Right ventricle myocardium inferior (tissue), 1 donor: ENCODE data around the gene CIPC. TPM values are rescaled to one million over a fixed set of nuclear protein-coding genes. Genes with fewer than 3 reads are reported as not detected.
A peak's percentile ranks its signal among the peaks of the same experiment; 100 is the strongest.

Experiments used
- ATAC-seq: fragments of 200-7000 bp; cut with Tn5 transposase; one replicate; pipeline ENCODE4 v1.9.1; 2020; ENCODE audit warnings: mild to moderate bottlenecking, moderate library complexity
- DNase-seq: peaks from one replicate; pipeline ENCODE4 v3.0.0; 2021; ENCODE audit errors: missing footprints
- intact Hi-C: fragments of 100-400 bp; cut with DNase I; formaldehyde crosslinking; loops from one replicate; pipeline ENCODE4 v1.11.0; 2022
- total RNA-seq: library from RNA; stranded (reverse); fragmentation: NEBNext Ultra II Directional; extraction: Animal tissue kit (Norgen Biotek cat#: 25700); gene quantifications from one replicate; pipeline ENCODE4 v1.2.1, GENCODE V29; 2021
- donor health status: DM: no; HTN: yes; CAD: no; lungs with severe emphysema.

Gene CIPC
- total RNA-seq, 1 donor from 2014 or later = 72.7 TPM

GRCh38 chr14:77116172-77116817 lies 18.2 kb downstream of the CIPC start:
- no peak for DNase-seq
- ATAC-seq = no peak
- intact Hi-C loops = no loop called here

- DNase-seq = no peak
- intact Hi-C loops = no loop called here
- no peak for ATAC-seq
These were observed 21.8 kb downstream of the CIPC start for GRCh38 chr14:77119851-77120250.

GRCh38 chr14:77120771-77121743 lies 23.0 kb downstream of the CIPC start:
- intact Hi-C loops = no loop called here
- peak; percentile 49 for ATAC-seq
- no peak for DNase-seq

- DNase-seq (no peak), ATAC-seq (no peak)
- intact Hi-C loops = no loop called here
These were observed 24.6 kb downstream of the CIPC start for GRCh38 chr14:77122526-77123125.

- DNase-seq = peak; percentile 76
These were observed 25.6 kb downstream of the CIPC start for GRCh38 chr14:77123381-77124325.

GRCh38 chr14:77124345-77125280 lies 26.6 kb downstream of the CIPC start:
- peak; percentile 82 for DNase-seq
- ATAC-seq = peak; percentile 68
- intact Hi-C loops = no loop called here

More at GRCh38 chr14:77123381-77124325, 25.6 kb downstream of the CIPC start:
- intact Hi-C loops = no loop called here
- ATAC-seq = peak; percentile 65

GRCh38 chr14:77125281-77125801 lies 27.3 kb downstream of the CIPC start:
- ATAC-seq (no peak), DNase-seq (no peak)
- intact Hi-C loops = no loop called here

- ATAC-seq = no peak
- intact Hi-C loops = no loop called here
These were observed 27.8 kb downstream of the CIPC start for GRCh38 chr14:77125823-77126325.

GRCh38 chr14:77126461-77126990 lies 28.5 kb downstream of the CIPC start:
- no peak for DNase-seq
- intact Hi-C loops = no loop called here
- no peak for ATAC-seq

More at GRCh38 chr14:77125823-77126325, 27.8 kb downstream of the CIPC start:
- no peak for DNase-seq

- intact Hi-C loops = no loop called here
- no peak for DNase-seq
- ATAC-seq = no peak
These were observed 30.4 kb downstream of the CIPC start for GRCh38 chr14:77128414-77128891.

GRCh38 chr14:77130386-77130785 lies 32.3 kb downstream of the CIPC start:
- no peak for ATAC-seq
- DNase-seq = no peak
- intact Hi-C loops = no loop called here

GRCh38 chr14:77131206-77131605 lies 33.1 kb downstream of the CIPC start:
- ATAC-seq = no peak
- intact Hi-C loops = no loop called here
- DNase-seq = no peak

GRCh38 chr14:77131871-77132486 lies 33.9 kb downstream of the CIPC start:
- intact Hi-C loops = no loop called here
- DNase-seq (no peak), ATAC-seq (no peak)

- intact Hi-C loops = no loop called here
- DNase-seq (peak; percentile 76), ATAC-seq (peak; percentile 63)
These were observed 35.8 kb downstream of the CIPC start for GRCh38 chr14:77133720-77134338.

- DNase-seq = no peak
- no peak for ATAC-seq
- intact Hi-C loops = no loop called here
These were observed 41.0 kb downstream of the CIPC start for GRCh38 chr14:77139022-77139421.
